ENCODE measurements around the gene ANO1.

DNA sequence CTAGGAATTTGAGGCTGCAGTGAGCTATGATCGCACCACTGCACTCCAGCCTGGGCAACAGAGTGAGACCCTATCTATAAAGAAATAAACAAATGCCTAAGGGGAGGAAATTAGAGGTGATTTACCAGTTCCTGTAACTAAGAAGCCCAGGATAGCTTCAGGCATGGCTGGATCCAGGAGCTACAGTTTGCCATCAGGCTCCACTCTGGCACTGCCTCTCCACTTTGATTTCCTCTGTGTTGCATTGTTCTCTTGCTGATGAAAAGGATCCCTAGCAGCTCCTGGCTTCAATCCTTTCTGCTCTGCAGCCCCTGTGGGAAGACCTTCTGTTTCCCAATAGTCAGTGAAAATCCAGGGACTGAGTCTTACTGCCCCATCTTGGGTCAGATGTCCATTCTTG lies 104.9 kb downstream of the ANO1 start:
- TF ChIP-seq CTCF (IDR thresholded peaks at IDR 0.05 in 4 of 5, conservative IDR thresholded peaks at IDR 0.05 in 1 of 5) (no peak), POLR2A (IDR thresholded peaks at IDR 0.05) (no peak)
